Endothelial cell of umbilical vein (primary cell): ENCODE results near the gene VPS37C. TPM values are rescaled to one million over a fixed set of nuclear protein-coding genes. Genes with fewer than 3 reads are reported as not detected.

ENCODE experiments used
- BruUV-seq: library from RNA; stranded (reverse); fragments of 400-500 nt; replicated peaks from 2 replicates; lab custom pipeline; 2021; lab: Mats Ljungman, UMichigan
- CTCF ChIA-PET: fragments of 300-600, 350-600 bp; sonication (Branson Sonifier 250); formaldehyde crosslinking; loops from one replicate; lab custom pipeline; 2021; ENCODE audit warnings: antibody characterized with exemption, inconsistent platforms; lab: Charles Lee
- POLR2A ChIA-PET: fragments of 300-600, 350-600 bp; sonication (Branson Sonifier 250); formaldehyde crosslinking; loops from one replicate; lab custom pipeline; 2021; ENCODE audit warnings: antibody characterized with exemption, inconsistent platforms; lab: Charles Lee
- DNase-seq: peaks from one replicate; pipeline ENCODE4 v3.0.0-alpha.2; 2011; ENCODE audit warnings: low read depth, low spot score
- FAIRE-seq: peaks from 2 replicates; lab custom pipeline; 2011; peaks lifted over from hg19 to GRCh38; lab: Jason Lieb, UNC
- H2AFZ ChIP-seq: 2 replicates; pipeline ENCODE4 v1.6.0; 2012; ENCODE audit warnings: low read depth, low read length, control low read depth, inconsistent platforms
- H3K27ac ChIP-seq: 2 replicates; pipeline ENCODE4 v1.5.1; 2011; ENCODE audit warnings: low read depth, mild to moderate bottlenecking, control low read depth, low read length, moderate library complexity; ENCODE audit not compliant: insufficient read depth
- H3K27me3 ChIP-seq, 2 experiments: 2 replicates each; pipeline versions ENCODE4 v1.6.0 to v1.6.1; 2011; ENCODE audit warnings: low read length in 2 of 2, mixed read lengths in 1 of 2; ENCODE audit not compliant: control insufficient read depth in 2 of 2, insufficient read depth in 2 of 2
- H3K36me3 ChIP-seq, 2 experiments: 2 replicates in 1 of 2; 3 replicates in 1 of 2; pipeline ENCODE4 v1.5.1; 2011; ENCODE audit warnings: low read length in 2 of 2, mild to moderate bottlenecking in 1 of 2, moderate library complexity in 1 of 2; ENCODE audit not compliant: control insufficient read depth in 2 of 2, insufficient read depth in 2 of 2; ENCODE audit errors: extremely low read depth in 1 of 2
- H3K4me1 ChIP-seq: 3 replicates; pipeline ENCODE4 v1.5.1; 2011; ENCODE audit warnings: mild to moderate bottlenecking, low read length; ENCODE audit not compliant: control insufficient read depth, insufficient read depth; ENCODE audit errors: extremely low read depth
- H3K4me2 ChIP-seq: 2 replicates; pipeline ENCODE4 v1.6.1; 2011; ENCODE audit warnings: low read length, control low read depth, mixed read lengths; ENCODE audit not compliant: insufficient read depth
- H3K4me3 ChIP-seq, 3 experiments: fragments of 200-600 bp in 1 of 3; sonication (generic), shearing (Covaris generic) in 1 of 3; replicated peaks in 1 of 3; 2 replicates each; pipeline ENCODE4 v1.5.1; 2011 to 2016; ENCODE audit warnings: control low read depth in 3 of 3, low read length in 3 of 3, mild to moderate bottlenecking in 2 of 3, inconsistent platforms in 1 of 3, low read depth in 1 of 3, moderate library complexity in 1 of 3; ENCODE audit not compliant: insufficient read depth in 1 of 3
- H3K79me2 ChIP-seq: 2 replicates; pipeline ENCODE4 v1.6.0; 2012; ENCODE audit warnings: low read length, inconsistent platforms; ENCODE audit not compliant: control insufficient read depth, insufficient read depth
- H3K9ac ChIP-seq: replicated peaks from 2 replicates; pipeline ENCODE3; 2011; ENCODE audit warnings: low read length, control low read depth; ENCODE audit not compliant: insufficient read depth; ENCODE audit errors: extremely low read depth
- H3K9me1 ChIP-seq: replicated peaks from 3 replicates; pipeline ENCODE4 v1.6.0; 2011; ENCODE audit warnings: mild to moderate bottlenecking, low read length; ENCODE audit not compliant: control insufficient read depth, insufficient read depth; ENCODE audit errors: extremely low read depth
- H3K9me3 ChIP-seq: replicated peaks from 2 replicates; pipeline ENCODE4 v1.5.1; 2012; ENCODE audit warnings: low read length, inconsistent platforms; ENCODE audit not compliant: control insufficient read depth, insufficient read depth
- H4K20me1 ChIP-seq: replicated peaks from 2 replicates; pipeline ENCODE3; 2011; ENCODE audit warnings: mild to moderate bottlenecking, low read length; ENCODE audit not compliant: control insufficient read depth, insufficient read depth; ENCODE audit errors: extremely low read depth
- CTCF ChIP-seq, 2 donors: IDR thresholded peaks; 1 replicate in 1 of 2; 2 replicates in 1 of 2; pipeline ENCODE4 v1.5.1; 2011; ENCODE audit warnings: low read length in 2 of 2, mild to moderate bottlenecking in 2 of 2, moderate library complexity in 2 of 2, control low read depth in 1 of 2, inconsistent platforms in 1 of 2, low read depth in 1 of 2; ENCODE audit not compliant: insufficient read depth in 1 of 2; ENCODE audit errors: extremely low read depth in 1 of 2
- EZH2 ChIP-seq: IDR thresholded peaks from 2 replicates; pipeline ENCODE4 v1.6.1; 2012; ENCODE audit warnings: borderline replicate concordance, low read depth, mild to moderate bottlenecking, moderate library complexity, low read length, inconsistent platforms; ENCODE audit not compliant: severe bottlenecking
- FOS ChIP-seq: IDR thresholded peaks from 2 replicates; pipeline ENCODE4 v1.6.1; 2011; ENCODE audit warnings: mild to moderate bottlenecking, low read length, moderate library complexity, borderline replicate concordance; ENCODE audit not compliant: insufficient read depth
- GATA2 ChIP-seq: IDR thresholded peaks from 2 replicates; pipeline ENCODE4 v1.7.0; 2011; ENCODE audit warnings: low read depth, mild to moderate bottlenecking, moderate library complexity, mixed read lengths, low read length; ENCODE audit not compliant: insufficient read length, insufficient read depth
- JUN ChIP-seq: IDR thresholded peaks from 2 replicates; pipeline ENCODE4 v1.6.1; 2011; ENCODE audit warnings: borderline replicate concordance, low read depth; ENCODE audit not compliant: insufficient read length, insufficient read depth
- MAX ChIP-seq: IDR thresholded peaks from 2 replicates; pipeline ENCODE4 v1.6.1; 2011; ENCODE audit not compliant: insufficient read depth, insufficient read length
- MYC ChIP-seq: IDR thresholded peaks from one replicate; pipeline ENCODE4 v1.6.1; 2011; ENCODE audit warnings: mild to moderate bottlenecking, low read depth, low read length
- POLR2A ChIP-seq: IDR thresholded peaks from 2 replicates; pipeline ENCODE4 v1.6.1; 2012; ENCODE audit warnings: low read depth, mild to moderate bottlenecking, control low read depth, low read length
- POLR2AphosphoS5 ChIP-seq: IDR thresholded peaks from 2 replicates; pipeline ENCODE4 v1.6.1; 2012; ENCODE audit warnings: low read depth, mild to moderate bottlenecking, control low read depth, low read length, moderate library complexity; ENCODE audit not compliant: insufficient read depth
- dilution Hi-C: fragments of 300-500 bp; cut with MboI; formaldehyde crosslinking; loops from one replicate; pipeline ENCODE4 v1.15.0; 2019; ENCODE audit warnings: low sequenced_read_pairs; ENCODE audit not compliant: extremely low pct_ligation_motif_present
- intact Hi-C: fragments of 100-400 bp; cut with micrococcal nuclease; formaldehyde crosslinking; loops from one replicate; pipeline ENCODE4 v1.10.0; 2022
- polyA plus RNA-seq, 4 experiments: library from polyadenylated mRNA; depleted of rRNA in 3 of 4; stranded (reverse) in 3 of 4; unstranded in 1 of 4; fragments of >200 nt; gene quantifications; 2 replicates each; pipeline versions ENCODE4 v1.2.1 to v1.2.3, GENCODE V29; 2011 to 2012; ENCODE audit warnings: missing spikeins in 1 of 4
- total RNA-seq: library from RNA; stranded (reverse); gene quantifications from 2 replicates; pipeline ENCODE4 v1.2.3, GENCODE V29; 2021

Gene VPS37C
- total and polyA plus RNA-seq, 2 donors (not counting 3 experiments of a cell fraction or from before 2014, with no cell fraction given), result 17.7 to 23.4 TPM

GRCh38 chr11:61090521-61090920 is 70.7 kb downstream of the VPS37C start:
- H3K4me1 ChIP-seq, result no peaks in the 10 kb centered on the region
- POLR2A ChIA-PET, result no interaction called here

More at GRCh38 chr11:61090521-61090920, 70.7 kb downstream of the VPS37C start:
- Histone ChIP-seq H3K9me3 (no peaks in the 10 kb centered on the region), H3K27me3 (no peaks in the 10 kb centered on the region), H3K4me2 (no peak overlapping the region), H3K79me2 (no peaks in the 10 kb centered on the region), H3K9me1 (no peaks in the 10 kb centered on the region), H3K4me3 (no peak overlapping the region), H3K9ac (no peak overlapping the region), H3K36me3 (no peaks in the 10 kb centered on the region), H2AFZ (no peak overlapping the region), H3K27ac (no peak overlapping the region), H4K20me1 (no peaks in the 10 kb centered on the region)
- no TSS peak for BruUV-seq
- intact Hi-C loops (no loop called here), dilution Hi-C loops (no loop called here)
- CTCF ChIA-PET, result no interaction called here
- no peak for TF ChIP-seq CTCF (IDR thresholded peaks at IDR 0.05; ENCODE audit: extremely low read depth in 1 of 2, insufficient read depth in 1 of 2, low read depth in 1 of 2, low read length in 2 of 2)
- TF ChIP-seq MYC, result no peak
- TF ChIP-seq FOS, result no peak
- no peak for TF ChIP-seq EZH2
- TF ChIP-seq GATA2, result no peak
- TF ChIP-seq MAX, result no peak
- no peak for TF ChIP-seq POLR2AphosphoS5
- no peak for TF ChIP-seq JUN
- TF ChIP-seq POLR2A, result no peak
- FAIRE-seq (no peak), DNase-seq (no peak)
